Nephron (organoid): ENCODE measurements around the gene GHR.

Experiments
- H3K27ac Mint-ChIP-seq, 3 experiments: 2 replicates each; pipeline ENCODE4 v1.8.0; 2020; ENCODE audit warnings: mixed read lengths in 3 of 3, mild to moderate bottlenecking in 2 of 3, moderate library complexity in 1 of 3
- H3K27me3 Mint-ChIP-seq: 2 replicates; pipeline ENCODE4 v1.8.0; 2021; ENCODE audit warnings: low read depth, mild to moderate bottlenecking, moderate library complexity, mixed read lengths
- H3K36me3 Mint-ChIP-seq: 2 replicates; pipeline ENCODE4 v1.8.0; 2020; ENCODE audit warnings: low read depth, mixed read lengths
- H3K4me1 Mint-ChIP-seq: 2 replicates; pipeline ENCODE4 v1.8.0; 2020; ENCODE audit warnings: mixed read lengths
- H3K4me3 Mint-ChIP-seq, 3 experiments: 2 replicates each; pipeline ENCODE4 v1.8.0; 2020; ENCODE audit warnings: mild to moderate bottlenecking in 3 of 3, mixed read lengths in 3 of 3, moderate library complexity in 2 of 3
- H3K9me3 Mint-ChIP-seq: 2 replicates; pipeline ENCODE4 v1.8.0; 2020; ENCODE audit warnings: mixed read lengths
- TF ChIP-seq, protein P1 (sequence below), 3 experiments: fragments of 200-600 bp; sonication (generic); IDR thresholded peaks; one replicate each; pipeline ENCODE4 v1.5.0; 2021; ENCODE audit warnings: antibody characterized with exemption in 3 of 3; ENCODE audit not compliant: unreplicated experiment in 3 of 3

GHR gene

GRCh38 chr5:42634575-42634974 is 211.3 kb downstream of the GHR start:
- no peaks in the 10 kb centered on the region for H3K9me3 Mint-ChIP-seq
- peaks cover 23% of the 10 kb centered on the region for H3K4me1 Mint-ChIP-seq
- no peaks in the 10 kb centered on the region for H3K27me3 Mint-ChIP-seq
- no peak overlapping the region for H3K27ac Mint-ChIP-seq
- H3K36me3 Mint-ChIP-seq = no peaks in the 10 kb centered on the region
- TF ChIP-seq, protein P1, sequence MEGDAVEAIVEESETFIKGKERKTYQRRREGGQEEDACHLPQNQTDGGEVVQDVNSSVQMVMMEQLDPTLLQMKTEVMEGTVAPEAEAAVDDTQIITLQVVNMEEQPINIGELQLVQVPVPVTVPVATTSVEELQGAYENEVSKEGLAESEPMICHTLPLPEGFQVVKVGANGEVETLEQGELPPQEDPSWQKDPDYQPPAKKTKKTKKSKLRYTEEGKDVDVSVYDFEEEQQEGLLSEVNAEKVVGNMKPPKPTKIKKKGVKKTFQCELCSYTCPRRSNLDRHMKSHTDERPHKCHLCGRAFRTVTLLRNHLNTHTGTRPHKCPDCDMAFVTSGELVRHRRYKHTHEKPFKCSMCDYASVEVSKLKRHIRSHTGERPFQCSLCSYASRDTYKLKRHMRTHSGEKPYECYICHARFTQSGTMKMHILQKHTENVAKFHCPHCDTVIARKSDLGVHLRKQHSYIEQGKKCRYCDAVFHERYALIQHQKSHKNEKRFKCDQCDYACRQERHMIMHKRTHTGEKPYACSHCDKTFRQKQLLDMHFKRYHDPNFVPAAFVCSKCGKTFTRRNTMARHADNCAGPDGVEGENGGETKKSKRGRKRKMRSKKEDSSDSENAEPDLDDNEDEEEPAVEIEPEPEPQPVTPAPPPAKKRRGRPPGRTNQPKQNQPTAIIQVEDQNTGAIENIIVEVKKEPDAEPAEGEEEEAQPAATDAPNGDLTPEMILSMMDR (IDR thresholded peaks at IDR 0.05; ENCODE audit: unreplicated experiment in 3 of 3) = no peak
- no peak overlapping the region for H3K4me3 Mint-ChIP-seq

GRCh38 chr5:42636425-42636824 is 213.2 kb downstream of the GHR start:
- Mint-ChIP-seq H3K4me1 (peaks cover 18% of the 10 kb centered on the region), H3K4me3 (no peak overlapping the region), H3K27ac (no peak overlapping the region), H3K27me3 (no peaks in the 10 kb centered on the region), H3K36me3 (no peaks in the 10 kb centered on the region), H3K9me3 (no peaks in the 10 kb centered on the region)
- TF ChIP-seq, protein P1 (IDR thresholded peaks at IDR 0.05; ENCODE audit: unreplicated experiment in 3 of 3) = no peak

GRCh38 chr5:42636946-42637345 is 213.7 kb downstream of the GHR start:
- Mint-ChIP-seq H3K27ac (no peak overlapping the region), H3K4me3 (no peak overlapping the region), H3K36me3 (no peaks in the 10 kb centered on the region), H3K27me3 (no peaks in the 10 kb centered on the region), H3K9me3 (no peaks in the 10 kb centered on the region), H3K4me1 (peaks cover 13% of the 10 kb centered on the region)
- TF ChIP-seq, protein P1 (IDR thresholded peaks at IDR 0.05; ENCODE audit: unreplicated experiment in 3 of 3) = no peak

GRCh38 chr5:42638972-42639371 is 215.7 kb downstream of the GHR start:
- H3K4me1 Mint-ChIP-seq = no peaks in the 10 kb centered on the region
- H3K36me3 Mint-ChIP-seq = no peaks in the 10 kb centered on the region
- no peaks in the 10 kb centered on the region for H3K27me3 Mint-ChIP-seq
- no peak overlapping the region for H3K4me3 Mint-ChIP-seq
- no peak overlapping the region for H3K27ac Mint-ChIP-seq
- TF ChIP-seq, protein P1 (IDR thresholded peaks at IDR 0.05; ENCODE audit: unreplicated experiment in 3 of 3) = no peak
- peaks cover 2% of the 10 kb centered on the region for H3K9me3 Mint-ChIP-seq

- Mint-ChIP-seq H3K4me1 (no peaks in the 10 kb centered on the region), H3K4me3 (no peak overlapping the region), H3K36me3 (no peaks in the 10 kb centered on the region), H3K9me3 (peaks cover 2% of the 10 kb centered on the region), H3K27me3 (no peaks in the 10 kb centered on the region), H3K27ac (no peak overlapping the region)
- TF ChIP-seq, protein P1 (IDR thresholded peaks at IDR 0.05; ENCODE audit: unreplicated experiment in 3 of 3) = no peak
Measured at GRCh38 chr5:42640835-42641234, 217.6 kb downstream of the GHR start.

DNA sequence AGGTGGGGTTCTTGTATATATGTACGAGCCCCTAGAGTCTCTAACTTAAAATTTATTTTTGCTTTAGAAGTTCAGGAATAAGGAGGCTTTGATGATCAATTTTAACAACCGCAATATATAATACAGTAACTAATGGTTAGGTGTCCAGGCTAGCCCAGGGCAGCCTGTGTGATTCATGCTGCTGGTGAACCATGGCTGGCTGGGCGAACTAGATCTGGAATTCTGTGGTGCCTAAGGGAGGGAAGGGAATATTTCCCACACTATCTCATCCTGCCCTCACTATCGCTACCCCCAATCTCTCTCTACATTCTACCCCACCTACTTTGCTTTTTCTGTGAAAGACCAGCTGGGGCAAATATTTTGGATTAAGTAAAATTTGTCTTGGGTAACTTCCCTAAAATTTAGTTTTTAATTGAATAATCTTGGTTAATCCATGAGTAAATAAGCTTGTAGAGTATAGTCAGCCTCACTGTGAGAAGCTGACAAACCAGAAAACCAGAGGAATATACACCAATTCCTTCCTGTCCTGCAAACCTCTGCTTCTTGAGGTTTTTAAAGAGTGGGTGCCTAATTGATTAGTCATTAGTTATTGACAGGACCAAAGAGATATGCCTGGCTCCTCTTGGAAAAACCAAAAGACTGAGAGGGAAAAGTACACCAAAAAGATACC is 218.2 kb downstream of the GHR start:
- Mint-ChIP-seq H3K27me3 (no peaks in the 10 kb centered on the region), H3K9me3 (peaks cover 2% of the 10 kb centered on the region), H3K36me3 (no peaks in the 10 kb centered on the region), H3K27ac (no peak overlapping the region), H3K4me3 (no peak overlapping the region), H3K4me1 (no peaks in the 10 kb centered on the region)
- TF ChIP-seq, protein P1 (IDR thresholded peaks at IDR 0.05; ENCODE audit: unreplicated experiment in 3 of 3) = no peak
